ENCODE measurements around the gene CYB561A3.

DNA sequence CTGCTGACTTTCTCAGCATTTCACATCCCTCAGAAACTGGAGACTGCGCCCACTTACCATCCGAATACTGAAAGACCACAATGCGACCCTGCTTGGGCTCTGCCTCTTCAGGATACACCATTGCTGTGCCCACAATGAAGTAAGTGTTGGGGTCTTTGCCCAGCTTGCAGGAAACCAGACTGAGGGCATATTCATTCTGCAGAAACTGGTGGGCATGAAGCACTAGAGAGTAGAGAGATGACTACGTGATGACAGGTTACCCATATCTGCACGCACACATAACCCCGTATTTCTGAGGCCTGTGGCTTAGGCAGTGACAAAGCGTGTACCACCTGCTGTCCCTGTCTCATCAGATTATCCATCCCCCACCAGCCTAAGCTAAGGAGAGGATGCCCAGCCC lies 51.9 kb downstream of the CYB561A3 start:
- TF ChIP-seq, protein P1, sequence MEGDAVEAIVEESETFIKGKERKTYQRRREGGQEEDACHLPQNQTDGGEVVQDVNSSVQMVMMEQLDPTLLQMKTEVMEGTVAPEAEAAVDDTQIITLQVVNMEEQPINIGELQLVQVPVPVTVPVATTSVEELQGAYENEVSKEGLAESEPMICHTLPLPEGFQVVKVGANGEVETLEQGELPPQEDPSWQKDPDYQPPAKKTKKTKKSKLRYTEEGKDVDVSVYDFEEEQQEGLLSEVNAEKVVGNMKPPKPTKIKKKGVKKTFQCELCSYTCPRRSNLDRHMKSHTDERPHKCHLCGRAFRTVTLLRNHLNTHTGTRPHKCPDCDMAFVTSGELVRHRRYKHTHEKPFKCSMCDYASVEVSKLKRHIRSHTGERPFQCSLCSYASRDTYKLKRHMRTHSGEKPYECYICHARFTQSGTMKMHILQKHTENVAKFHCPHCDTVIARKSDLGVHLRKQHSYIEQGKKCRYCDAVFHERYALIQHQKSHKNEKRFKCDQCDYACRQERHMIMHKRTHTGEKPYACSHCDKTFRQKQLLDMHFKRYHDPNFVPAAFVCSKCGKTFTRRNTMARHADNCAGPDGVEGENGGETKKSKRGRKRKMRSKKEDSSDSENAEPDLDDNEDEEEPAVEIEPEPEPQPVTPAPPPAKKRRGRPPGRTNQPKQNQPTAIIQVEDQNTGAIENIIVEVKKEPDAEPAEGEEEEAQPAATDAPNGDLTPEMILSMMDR (IDR thresholded peaks at IDR 0.05): no peak
- no peak for TF ChIP-seq POLR2A (IDR thresholded peaks at IDR 0.05)
